Cardiac muscle cell (in vitro differentiated cells and primary cell): ENCODE measurements around the gene RCSD1. TPM values are rescaled to one million over a fixed set of nuclear protein-coding genes. Genes with fewer than 3 reads are reported as not detected.
A peak's percentile ranks its signal among the peaks of the same experiment; 100 is the strongest.

Experiments used
- DNase-seq, 2 donors: peaks; one replicate each; pipeline versions ENCODE4 v3.0.0 to v3.0.0-alpha.2; 2010 to 2017; ENCODE audit warnings: low read depth in 1 of 2, low spot score in 1 of 2
- H3K27ac ChIP-seq: fragments of 200-600 bp; sonication (generic); 2 replicates; pipeline ENCODE4 v1.5.1; 2016
- H3K27me3 ChIP-seq: fragments of 200-600 bp; sonication (generic); 2 replicates; pipeline ENCODE4 v1.6.0; 2016; ENCODE audit warnings: control low read depth
- H3K36me3 ChIP-seq: fragments of 200-600 bp; sonication (generic); 2 replicates; pipeline ENCODE4 v1.5.1; 2016; ENCODE audit warnings: control low read depth
- H3K4me1 ChIP-seq: fragments of 200-600 bp; sonication (generic); 2 replicates; pipeline ENCODE4 v1.8.1; 2017; ENCODE audit warnings: low read depth, mild to moderate bottlenecking, mixed run types
- H3K4me3 ChIP-seq: fragments of 200-600 bp; sonication (generic); 2 replicates; pipeline ENCODE4 v1.5.1; 2016; ENCODE audit warnings: mild to moderate bottlenecking
- H3K9me3 ChIP-seq: fragments of 200-600 bp; sonication (generic); 2 replicates; pipeline ENCODE4 v1.5.1; 2017; ENCODE audit warnings: low read depth, mild to moderate bottlenecking, control low read depth
- CTCF ChIP-seq: IDR thresholded peaks from 2 replicates; pipeline ENCODE4 v1.5.1; 2012; ENCODE audit warnings: low read depth, mild to moderate bottlenecking, low read length
- polyA plus RNA-seq: library from polyadenylated mRNA; unstranded; fragments of >200 nt; fragmentation: Nextera tagmentation; extraction: Ambion mirVana; gene quantifications from 2 replicates; pipeline ENCODE4 v1.2.1, GENCODE V29; 2016
- total RNA-seq: library from RNA; depleted of rRNA; stranded (reverse); fragments of >200 nt; gene quantifications from 2 replicates; pipeline ENCODE4 v1.2.3, GENCODE V29; 2016

Gene RCSD1
- total RNA-seq: 317 and 386 TPM in 2 replicates
- polyA plus RNA-seq: 77.3 and 100 TPM in 2 replicates

GRCh38 chr1:167629681-167630567, at the start of gene RCSD1:
RCSD1 (plus strand) TSS chr1:167630232; CDS start chr1:167630424, 192 bp downstream.
- no peak for TF ChIP-seq CTCF
- Histone ChIP-seq H3K4me1 (peaks cover 52% of the 10 kb centered on the region), H3K4me3 (peak within 1 kb of the TSS; percentile 92), H3K9me3 (no peaks in the 10 kb centered on the region), H3K27me3 (no peaks in the 10 kb centered on the region), H3K36me3 (no peaks in the 10 kb centered on the region), H3K27ac (peak within 1 kb of the TSS; percentile 99)
- peak in 1 of 2 donors; percentile 79 for DNase-seq

DNA sequence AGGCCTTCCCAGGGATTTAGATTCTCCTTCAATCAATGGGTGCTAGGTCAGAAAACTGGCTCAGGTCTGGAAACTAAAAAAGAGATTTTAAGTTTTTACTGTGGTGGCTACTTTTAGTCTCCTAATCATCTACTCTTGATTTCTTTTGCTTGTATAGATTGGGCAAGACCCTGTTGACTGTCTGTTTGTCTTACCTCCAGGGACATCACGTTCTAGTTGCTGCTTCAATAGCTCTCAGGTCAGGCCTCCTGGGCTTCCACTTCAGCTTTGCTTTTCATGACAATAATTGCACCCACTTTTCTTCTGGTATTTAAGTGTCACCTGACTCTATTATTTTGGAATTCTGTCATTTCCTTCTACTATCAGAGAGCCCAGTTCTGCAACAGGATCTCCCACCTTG, 48.0 kb upstream of the RCSD1 start:
- Histone ChIP-seq H3K36me3 (no peaks in the 10 kb centered on the region), H3K27ac (no peak overlapping the region), H3K9me3 (no peaks in the 10 kb centered on the region), H3K27me3 (no peaks in the 10 kb centered on the region), H3K4me1 (peaks cover 3% of the 10 kb centered on the region), H3K4me3 (no peak overlapping the region)
- no peak for DNase-seq
- no peak for TF ChIP-seq CTCF

DNA sequence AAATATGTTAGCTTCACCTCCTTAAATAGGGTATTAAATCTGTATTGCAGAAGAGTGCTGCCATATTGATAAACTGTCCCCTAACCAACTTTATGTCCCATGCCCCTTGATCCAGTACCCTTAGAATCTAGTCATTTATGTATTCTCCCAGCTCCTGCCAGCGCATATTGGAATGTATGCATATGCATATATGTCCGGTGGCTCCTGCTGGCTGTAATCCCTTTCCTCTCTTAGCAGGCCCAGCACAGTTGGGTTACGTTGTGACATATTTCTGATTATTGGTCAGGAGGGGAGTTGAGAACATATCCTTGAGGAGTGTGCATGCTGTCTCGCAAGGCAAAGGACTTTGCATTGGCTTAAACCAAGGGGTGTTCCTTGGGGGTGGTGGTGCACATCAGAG, 47.3 kb upstream of the RCSD1 start:
- DNase-seq: no peak
- H3K27ac ChIP-seq: no peak overlapping the region
- H3K9me3 ChIP-seq: no peaks in the 10 kb centered on the region
- H3K4me3 ChIP-seq: no peak overlapping the region
- no peaks in the 10 kb centered on the region for H3K27me3 ChIP-seq
- no peaks in the 10 kb centered on the region for H3K36me3 ChIP-seq
- no peak for TF ChIP-seq CTCF
- H3K4me1 ChIP-seq: peaks cover 3% of the 10 kb centered on the region

- no peak for TF ChIP-seq CTCF
- H3K36me3 ChIP-seq: no peaks in the 10 kb centered on the region
- no peak overlapping the region for H3K4me3 ChIP-seq
- no peaks in the 10 kb centered on the region for H3K9me3 ChIP-seq
- no peaks in the 10 kb centered on the region for H3K27me3 ChIP-seq
- peaks cover 3% of the 10 kb centered on the region for H3K4me1 ChIP-seq
- no peak overlapping the region for H3K27ac ChIP-seq
- DNase-seq: peak in 1 of 2 donors; percentile 22
These were observed 45.5 kb upstream of the RCSD1 start for GRCh38 chr1:167584581-167584980.

DNA sequence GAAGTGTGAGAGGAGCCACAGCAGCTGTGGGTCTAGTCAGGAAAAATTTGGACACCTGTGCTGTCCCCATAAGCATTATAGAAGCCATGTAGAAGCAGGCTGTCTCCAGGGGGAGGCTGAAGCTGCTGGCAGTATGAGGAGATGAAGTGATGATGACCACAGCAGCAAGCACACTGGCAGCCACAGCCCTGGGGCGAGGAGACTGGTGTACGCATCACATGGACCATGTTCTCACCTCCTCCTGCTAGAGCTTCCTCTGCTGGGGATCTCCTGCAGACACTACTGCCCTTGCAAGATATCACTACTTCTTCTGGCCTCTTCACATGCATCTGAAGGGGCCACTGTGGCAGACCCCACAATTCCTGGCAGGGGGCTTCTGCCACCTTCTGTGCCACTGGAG, 42.7 kb upstream of the RCSD1 start:
- H3K36me3 ChIP-seq: no peaks in the 10 kb centered on the region

More for the DNA sequence above, 42.7 kb upstream of the RCSD1 start:
- H3K27ac ChIP-seq: no peak overlapping the region
- H3K9me3 ChIP-seq: no peaks in the 10 kb centered on the region
- peaks cover 11% of the 10 kb centered on the region for H3K4me1 ChIP-seq
- no peaks in the 10 kb centered on the region for H3K27me3 ChIP-seq
- H3K4me3 ChIP-seq: no peak overlapping the region
- TF ChIP-seq CTCF: no peak
- no peak for DNase-seq
